ENCODE measurements around the gene CHADL. TPM values are rescaled to one million over a fixed set of nuclear protein-coding genes. Genes with fewer than 3 reads are reported as not detected.
"Not testable (repeated sequence)": the region's sequence is repeated elsewhere in the genome, so short reads cannot be mapped to it uniquely, and the experiment has no call there.

The CHADL gene
- total RNA-seq, 4 donors from 2014 or later, result 7.5 to 13.2 (median 10.3) TPM

- intact Hi-C loops (cut with DNase I), result no loop called here
- Histone ChIP-seq H3K4me1 (peaks cover 0 to 8% (median 0%) of the 10 kb centered on the region in 4 donors), H3K4me3 (no peak overlapping the region), H3K27ac (replicated peaks in 1 of 4) (no peak overlapping the region), H3K27me3 (no peaks in the 10 kb centered on the region), H3K9me3 (no peaks in the 10 kb centered on the region), H3K36me3 (peaks cover 0 to 12% (median 6%) of the 10 kb centered on the region in 4 donors)
- WGBS, result 61% methylated on average over 3 of the region's 3 CpGs
- TF ChIP-seq EP300 (IDR thresholded peaks at IDR 0.05) (no peak), POLR2A (IDR thresholded peaks at IDR 0.05; ENCODE audit: low read depth) (no peak)
- DNase-seq (ENCODE audit: extremely low spot score), result no peak
Observed at GRCh38 chr22:41184679-41185078, 56.1 kb downstream of the CHADL start.

- Histone ChIP-seq H3K36me3 (peaks cover 20 to 37% (median 32%) of the 10 kb centered on the region in 4 donors), H3K9me3 (no peaks in the 10 kb centered on the region), H3K4me1 (peaks cover 0 to 14% (median 4%) of the 10 kb centered on the region in 4 donors), H3K27ac (replicated peaks in 1 of 4) (peak overlapping the region in 3 of 4 donors; percentile 17 to 43 (median 31)), H3K27me3 (no peaks in the 10 kb centered on the region), H3K4me3 (no peak overlapping the region)
- intact Hi-C loops (cut with DNase I), result no loop called here
- 63% methylated on average over 15 of the region's 15 CpGs for WGBS
- DNase-seq (ENCODE audit: extremely low spot score), result no peak
- no peak for TF ChIP-seq CTCF (IDR thresholded peaks at IDR 0.05)
- no peak for TF ChIP-seq POLR2AphosphoS5 (IDR thresholded peaks at IDR 0.05)
- TF ChIP-seq EP300 (IDR thresholded peaks at IDR 0.05), result no peak
- no peak for TF ChIP-seq POLR2A (IDR thresholded peaks at IDR 0.05; ENCODE audit: low read depth)
Observed at GRCh38 chr22:41181349-41182241, 59.1 kb downstream of the CHADL start.

GRCh38 chr22:41180926-41181325, 59.8 kb downstream of the CHADL start:
- H3K36me3 ChIP-seq, result peaks cover 27 to 44% (median 38%) of the 10 kb centered on the region in 4 donors
- DNase-seq (ENCODE audit: extremely low spot score), result no peak
- no peak for TF ChIP-seq CTCF (IDR thresholded peaks at IDR 0.05)
- TF ChIP-seq POLR2A (IDR thresholded peaks at IDR 0.05; ENCODE audit: low read depth), result no peak
- no peak for TF ChIP-seq EP300 (IDR thresholded peaks at IDR 0.05)
- TF ChIP-seq POLR2AphosphoS5 (IDR thresholded peaks at IDR 0.05), result no peak

GRCh38 chr22:41180362-41180761, 60.4 kb downstream of the CHADL start:
- DNase-seq (ENCODE audit: extremely low spot score); H3K27me3 ChIP-seq; H3K9me3 ChIP-seq; intact Hi-C loops (cut with DNase I); H3K4me3 ChIP-seq; H3K27ac ChIP-seq (replicated peaks in 1 of 4): not testable (repeated sequence)
- peaks cover 27 to 50% (median 44%) of the 10 kb centered on the region in 4 donors for H3K36me3 ChIP-seq
- H3K4me1 ChIP-seq, result peaks cover 3 to 14% (median 5%) of the 10 kb centered on the region in 4 donors
- WGBS, result 96% methylated on average over 6 of the region's 6 CpGs

More at GRCh38 chr22:41180926-41181325, 59.8 kb downstream of the CHADL start:
- Histone ChIP-seq H3K27me3 (no peaks in the 10 kb centered on the region), H3K9me3 (no peaks in the 10 kb centered on the region), H3K27ac (replicated peaks in 1 of 4) (peak overlapping the region in 2 of 4 donors; percentile 17 to 43), H3K4me1 (peaks cover 0 to 14% (median 4%) of the 10 kb centered on the region in 4 donors), H3K4me3 (no peak overlapping the region)
- intact Hi-C loops (cut with DNase I), result no loop called here
- 76% methylated on average over 3 of the region's 3 CpGs for WGBS

Small RNA genes lying within 50 kb of the gene (small RNA-seq; reads per million reads assigned to genes)
- 0 reads per million in 3 donors for gene MIR6889

Other genes starting within 250 kb of the CHADL start
- gene EP300, start 148.3 kb downstream of the CHADL start, total RNA-seq, result 100 to 1,000 TPM in 1 of 4 donors, 10 to 100 TPM in 3; 50.5 to 111 (median 77.7) TPM
- gene L3MBTL2, start 35.6 kb downstream of the CHADL start, total RNA-seq, result 10 to 100 TPM; 17.4 to 29.9 (median 22.4) TPM
- gene RANGAP1, start 45.3 kb upstream of the CHADL start, total RNA-seq, result 10 to 100 TPM; 39.9 to 87.9 (median 65.5) TPM
- 10 to 100 TPM; 39.9 to 72.2 (median 54.3) TPM for gene ZC3H7B, start 60.6 kb upstream of the CHADL start, total RNA-seq
- gene TEF, start 141.0 kb upstream of the CHADL start, total RNA-seq, result 10 to 100 TPM; 19.5 to 47.8 (median 36.6) TPM
- gene TOB2, start 205.9 kb upstream of the CHADL start, total RNA-seq, result 100 to 1,000 TPM in 1 of 4 donors, 10 to 100 TPM in 3; 56.2 to 100 (median 93.0) TPM
- 10 to 100 TPM; 36.5 to 46.1 (median 42.2) TPM for gene PHF5A, start 227.8 kb upstream of the CHADL start, total RNA-seq
- 100 to 1,000 TPM; 141 to 214 (median 166) TPM for gene ACO2, start 228.2 kb upstream of the CHADL start, total RNA-seq

Measured in esophagus muscularis mucosa (tissue), 4 donors.